GM10248 (cell line): ENCODE measurements around the gene OR9Q1.

Source experiments
- CTCF ChIA-PET: fragments of 300-600 bp; sonication (Branson Sonifier 250); formaldehyde crosslinking; extraction: SDS; loops from one replicate; lab custom pipeline; 2021; ENCODE audit warnings: antibody characterized with exemption; lab: Yijun Ruan, JAX
- POLR2A ChIA-PET: fragments of 350-650 bp; sonication (Branson Sonifier 250); formaldehyde crosslinking; extraction: SDS; loops from one replicate; lab custom pipeline; 2020; ENCODE audit warnings: antibody characterized with exemption; lab: Yijun Ruan, JAX
- DNase-seq: peaks from one replicate; pipeline ENCODE4 v3.0.0; 2012; ENCODE audit errors: extremely low spot score
- CTCF ChIP-seq: IDR thresholded peaks from 2 replicates; pipeline ENCODE4 v1.5.1; 2012; ENCODE audit warnings: mild to moderate bottlenecking, low read depth; ENCODE audit errors: extremely low read depth, missing control alignments, control extremely low read depth

Gene OR9Q1

GRCh38 chr11:58003591-58003990, 20.1 kb upstream of the OR9Q1 start:
- ChIA-PET CTCF (no interaction called here), POLR2A (no interaction called here)
- TF ChIP-seq CTCF: no peak
- DNase-seq: no peak

- TF ChIP-seq CTCF: no peak
- no peak for DNase-seq
- POLR2A ChIA-PET: no interaction called here
- CTCF ChIA-PET: no interaction called here
Measured at GRCh38 chr11:58004664-58005063, 19.0 kb upstream of the OR9Q1 start.

- ChIA-PET CTCF (no interaction called here), POLR2A (no interaction called here)
- no peak for TF ChIP-seq CTCF
- DNase-seq: no peak
Measured at GRCh38 chr11:58006940-58007339, 16.7 kb upstream of the OR9Q1 start.

- no peak for TF ChIP-seq CTCF
- CTCF ChIA-PET: no interaction called here
- DNase-seq: no peak
- POLR2A ChIA-PET: no interaction called here
Measured at GRCh38 chr11:58011771-58012170, 11.9 kb upstream of the OR9Q1 start.

- CTCF ChIA-PET: no interaction called here
- POLR2A ChIA-PET: no interaction called here
- DNase-seq: no peak
- no peak for TF ChIP-seq CTCF
Measured at GRCh38 chr11:58024601-58025091, 965 bp downstream of the OR9Q1 start.

- ChIA-PET CTCF (no interaction called here), POLR2A (no interaction called here)
- no peak for DNase-seq
- TF ChIP-seq CTCF: no peak
Measured at GRCh38 chr11:58027341-58027740, 3.7 kb downstream of the OR9Q1 start.
